Colonic mucosa (tissue), 4 donors: ENCODE data around the gene FUT1. TPM values are rescaled to one million over a fixed set of nuclear protein-coding genes. Genes with fewer than 3 reads are reported as not detected.
"Not testable (repeated sequence)": the region's sequence is repeated elsewhere in the genome, so short reads cannot be mapped to it uniquely, and the experiment has no call there.

Experiments used
- DNase-seq: peaks from one replicate; pipeline ENCODE4 v3.0.0-alpha.2; 2020
- H3K27ac ChIP-seq: fragments of 200-600 bp; one replicate; pipeline ENCODE4 v1.8.0; 2021
- H3K27me3 ChIP-seq: fragments of 200-600 bp; one replicate; pipeline ENCODE4 v1.8.0; 2021
- H3K36me3 ChIP-seq: fragments of 200-600 bp; one replicate; pipeline ENCODE4 v1.8.0; 2021
- H3K4me1 ChIP-seq: fragments of 200-600 bp; one replicate; pipeline ENCODE4 v1.8.0; 2021; ENCODE audit warnings: mild to moderate bottlenecking
- H3K4me3 ChIP-seq: fragments of 200-600 bp; one replicate; pipeline ENCODE4 v1.8.0; 2021
- H3K9ac ChIP-seq, 2 donors: one replicate each; pipeline ENCODE4 v1.7.0; 2013; ENCODE audit warnings: control low read depth in 2 of 2, low read depth in 2 of 2, low read length in 2 of 2
- H3K9me3 ChIP-seq: fragments of 200-600 bp; one replicate; pipeline ENCODE4 v1.8.0; 2021
- intact Hi-C: fragments of 100-400 bp; cut with DNase I; formaldehyde crosslinking; loops from one replicate; pipeline ENCODE4 v1.14.1; 2022
- total RNA-seq, 2 donors: library from RNA; stranded (reverse); fragmentation: NEBNext Ultra II Directional in 1 of 2; extraction: Animal tissue kit (Norgen Biotek cat#: 25700) in 1 of 2; gene quantifications; one replicate each; pipeline ENCODE4 v1.2.1, GENCODE V29; 2021
- TF ChIP-seq, protein P1 (sequence below): fragments of 200-600 bp; IDR thresholded peaks from one replicate; pipeline ENCODE4 v1.8.0; 2022; ENCODE audit warnings: antibody characterized with exemption, mild to moderate bottlenecking
- donor health status: healthy.
- donor health status: DM: no; HTN: no; CAD: no.
- donor health status: DM: no; HTN: no; CAD: no.

The FUT1 gene
- total RNA-seq, 2 donors from 2014 or later = 0.59 to 0.80 TPM

DNA sequence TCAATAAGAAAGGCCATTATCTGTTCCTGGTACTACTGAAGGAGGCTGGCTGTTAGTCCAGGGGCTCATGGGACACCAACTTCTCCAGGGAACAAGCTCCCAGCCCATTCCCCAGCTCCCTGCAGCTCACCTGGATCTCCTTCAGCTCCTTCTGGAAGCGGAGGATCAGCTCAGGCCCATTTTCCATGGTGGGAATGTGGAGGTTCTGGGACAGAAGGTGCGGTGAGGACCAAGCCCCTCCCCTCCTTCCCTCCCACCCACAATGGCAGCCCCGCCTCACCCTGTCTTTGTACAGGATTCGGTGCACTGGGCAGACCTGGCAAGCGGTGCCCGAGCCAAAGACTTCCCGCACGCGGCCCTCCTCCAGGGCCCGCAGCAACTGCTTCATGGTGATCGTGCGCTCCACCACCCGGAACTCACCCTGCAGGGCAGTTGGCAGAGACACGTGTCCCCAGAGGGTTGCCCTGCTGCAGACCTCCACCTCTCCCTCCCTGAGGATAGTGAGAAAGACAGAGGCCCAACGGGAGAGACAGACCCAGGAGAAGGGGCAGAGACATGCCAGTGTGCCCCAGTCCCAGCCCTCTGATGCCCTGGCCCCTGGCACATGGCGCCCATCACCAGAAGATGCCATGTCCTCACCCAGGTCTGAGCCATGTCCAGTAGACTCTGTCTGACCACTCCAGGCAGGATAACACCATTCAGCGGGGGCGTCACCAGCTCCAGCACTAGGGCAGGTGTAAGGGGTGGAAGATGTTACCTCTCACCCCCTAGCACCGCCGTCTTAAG, 44.0 kb upstream of the FUT1 start:
- peak overlapping the region; percentile 34 for H3K27ac ChIP-seq
- no peak for DNase-seq
- H3K4me1 ChIP-seq = no peaks in the 10 kb centered on the region
- H3K36me3 ChIP-seq = no peaks in the 10 kb centered on the region
- intact Hi-C loops = loop anchor here (5.0 kb wide), 1 partner anchor 171 kb away; the partner anchor contains the start of gene FTL
- H3K27me3 ChIP-seq = no peaks in the 10 kb centered on the region
- H3K4me3 ChIP-seq = no peak overlapping the region
- TF ChIP-seq, protein P1, sequence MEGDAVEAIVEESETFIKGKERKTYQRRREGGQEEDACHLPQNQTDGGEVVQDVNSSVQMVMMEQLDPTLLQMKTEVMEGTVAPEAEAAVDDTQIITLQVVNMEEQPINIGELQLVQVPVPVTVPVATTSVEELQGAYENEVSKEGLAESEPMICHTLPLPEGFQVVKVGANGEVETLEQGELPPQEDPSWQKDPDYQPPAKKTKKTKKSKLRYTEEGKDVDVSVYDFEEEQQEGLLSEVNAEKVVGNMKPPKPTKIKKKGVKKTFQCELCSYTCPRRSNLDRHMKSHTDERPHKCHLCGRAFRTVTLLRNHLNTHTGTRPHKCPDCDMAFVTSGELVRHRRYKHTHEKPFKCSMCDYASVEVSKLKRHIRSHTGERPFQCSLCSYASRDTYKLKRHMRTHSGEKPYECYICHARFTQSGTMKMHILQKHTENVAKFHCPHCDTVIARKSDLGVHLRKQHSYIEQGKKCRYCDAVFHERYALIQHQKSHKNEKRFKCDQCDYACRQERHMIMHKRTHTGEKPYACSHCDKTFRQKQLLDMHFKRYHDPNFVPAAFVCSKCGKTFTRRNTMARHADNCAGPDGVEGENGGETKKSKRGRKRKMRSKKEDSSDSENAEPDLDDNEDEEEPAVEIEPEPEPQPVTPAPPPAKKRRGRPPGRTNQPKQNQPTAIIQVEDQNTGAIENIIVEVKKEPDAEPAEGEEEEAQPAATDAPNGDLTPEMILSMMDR = no peak
- H3K9me3 ChIP-seq = no peaks in the 10 kb centered on the region
- H3K9ac ChIP-seq = no peak overlapping the region

GRCh38 chr19:48795685-48796070, 43.2 kb upstream of the FUT1 start:
- DNase-seq = peak; percentile 50
- TF ChIP-seq, protein P1 = no peak
- Histone ChIP-seq H3K36me3 (no peaks in the 10 kb centered on the region), H3K9me3 (no peaks in the 10 kb centered on the region), H3K4me3 (peak overlapping the region; percentile 33), H3K27ac (peak overlapping the region; percentile 34), H3K4me1 (no peaks in the 10 kb centered on the region), H3K27me3 (no peaks in the 10 kb centered on the region), H3K9ac (no peak overlapping the region)
- intact Hi-C loops = loop anchor here (2.0 to 5.0 kb wide), 2 partner anchors 39 to 172 kb away; partner anchors contain the start of gene FTL

- Histone ChIP-seq H3K36me3 (no peaks in the 10 kb centered on the region), H3K9ac (peak overlapping the region; percentile 33 to 38), H3K4me1 (no peaks in the 10 kb centered on the region), H3K27ac (peak overlapping the region; percentile 34), H3K27me3 (no peaks in the 10 kb centered on the region), H3K9me3 (no peaks in the 10 kb centered on the region), H3K4me3 (peak overlapping the region; percentile 33)
- DNase-seq = peak; percentile 92
- TF ChIP-seq, protein P1 = peak; percentile 96
- intact Hi-C loops = loop anchor here (2.0 to 5.0 kb wide), 2 partner anchors 40 to 172 kb away; partner anchors contain the start of gene FTL
Measured at GRCh38 chr19:48795055-48795684, 42.7 kb upstream of the FUT1 start.

DNA sequence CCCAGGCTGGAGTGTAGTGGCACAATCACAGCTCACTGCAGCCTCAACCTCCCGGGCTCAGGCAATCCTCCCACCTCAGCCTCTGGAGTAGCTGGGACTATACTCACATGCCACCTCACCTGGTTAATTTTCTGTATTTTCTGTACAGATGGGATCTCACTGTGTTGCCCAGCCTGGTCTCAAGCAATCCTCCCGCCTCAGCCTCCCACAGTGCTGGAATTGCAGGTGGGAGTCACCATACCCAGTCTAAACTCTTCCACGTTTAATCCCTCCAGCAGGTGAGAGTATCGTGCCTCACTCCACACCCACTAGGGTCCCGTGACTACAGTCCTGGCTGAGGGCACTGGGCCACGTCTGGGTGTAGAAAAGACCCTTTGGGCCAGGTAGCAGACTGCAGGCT, 41.9 kb upstream of the FUT1 start:
- intact Hi-C loops = loop anchor here (2.0 kb wide), 1 partner anchor 41 kb away; no protein-coding TSS in a partner anchor
- TF ChIP-seq, protein P1 = no peak
- Histone ChIP-seq H3K4me1 (no peaks in the 10 kb centered on the region), H3K27me3 (no peaks in the 10 kb centered on the region), H3K9ac (no peak overlapping the region), H3K27ac (no peak overlapping the region), H3K36me3 (no peaks in the 10 kb centered on the region), H3K9me3 (no peaks in the 10 kb centered on the region), H3K4me3 (no peak overlapping the region)
- no peak for DNase-seq

GRCh38 chr19:48793271-48793670, 40.8 kb upstream of the FUT1 start:
- Histone ChIP-seq H3K4me1 (no peaks in the 10 kb centered on the region), H3K27ac (no peak overlapping the region), H3K27me3 (no peaks in the 10 kb centered on the region), H3K36me3 (no peaks in the 10 kb centered on the region), H3K9me3 (no peaks in the 10 kb centered on the region), H3K4me3 (no peak overlapping the region), H3K9ac (no peak overlapping the region)
- TF ChIP-seq, protein P1 = no peak
- intact Hi-C loops = no loop called here
- no peak for DNase-seq

GRCh38 chr19:48787331-48787730, 34.9 kb upstream of the FUT1 start:
- H3K4me3 ChIP-seq, H3K36me3 ChIP-seq, H3K27ac ChIP-seq, DNase-seq, H3K9ac ChIP-seq, H3K9me3 ChIP-seq, H3K27me3 ChIP-seq, H3K4me1 ChIP-seq: not testable (repeated sequence)
- intact Hi-C loops = loop anchor here (5.0 kb wide), 1 partner anchor 140 kb away; the partner anchor contains the start of gene CA11

GRCh38 chr19:48786422-48786821, 34.0 kb upstream of the FUT1 start:
- not testable (repeated sequence) for H3K4me1 ChIP-seq, H3K27ac ChIP-seq, DNase-seq, H3K27me3 ChIP-seq, H3K4me3 ChIP-seq, H3K36me3 ChIP-seq, H3K9me3 ChIP-seq, H3K9ac ChIP-seq
- intact Hi-C loops = loop anchor here (5.0 kb wide), 1 partner anchor 139 kb away; the partner anchor contains the start of gene CA11
